Aorta (tissue), 4 donors: ENCODE measurements around the gene MAD2L2. TPM values are rescaled to one million over a fixed set of nuclear protein-coding genes. Genes with fewer than 3 reads are reported as not detected.

ENCODE experiments used
- polyA plus RNA-seq, 2 donors: library from polyadenylated mRNA; stranded (reverse); fragments of 200-250 nt; gene quantifications; one replicate each; pipeline ENCODE4 v1.2.3, GENCODE V29; 2013
- total RNA-seq, 2 donors: library from RNA; stranded (reverse); fragmentation: NEBNext Ultra II Directional; extraction: Animal tissue kit (Norgen Biotek cat#: 25700); gene quantifications; one replicate each; pipeline ENCODE4 v1.2.1, GENCODE V29; 2021
- donor health status: healthy with polysubstance abuse.
- donor health status: Bipolar disorder and iron deficiency.
- donor health status: DM: no; HTN: no; CAD: no.
- donor health status: DM: yes; HTN: yes; CAD: no.

The MAD2L2 gene
- total and polyA plus RNA-seq, 4 donors: 23.4 to 41.8 (median 24.6) TPM

Other genes with a start within 250 kb of the MAD2L2 start
- under 1 TPM; 0.10 to 0.12 TPM for gene DISP3, start 202.0 kb downstream of the MAD2L2 start, total RNA-seq
- gene DISP3, start 202.0 kb downstream of the MAD2L2 start, polyA plus RNA-seq: not detected
- gene FBXO2, start 26.7 kb downstream of the MAD2L2 start, total RNA-seq: 1 to 10 TPM; 1.7 to 9.8 TPM
- 1 to 10 TPM in 1 of 2 donors, under 1 TPM in 1; 0.87 to 7.3 TPM for gene FBXO2, start 26.7 kb downstream of the MAD2L2 start, polyA plus RNA-seq
- gene FBXO44, start 26.3 kb downstream of the MAD2L2 start, total RNA-seq: 10 to 100 TPM; 10.4 to 29.0 TPM
- 10 to 100 TPM; 13.1 to 40.6 TPM for gene FBXO44, start 26.3 kb downstream of the MAD2L2 start, polyA plus RNA-seq
- 1 to 10 TPM; 4.1 to 7.5 TPM for gene FBXO6, start 16.9 kb downstream of the MAD2L2 start, total RNA-seq
- gene FBXO6, start 16.9 kb downstream of the MAD2L2 start, polyA plus RNA-seq: 10 to 100 TPM; 11.4 to 12.1 TPM
- gene DRAXIN, start 10.6 kb upstream of the MAD2L2 start, total RNA-seq: under 1 TPM in 1 of 2 donors, not detected in 1; 0.21 TPM
- gene DRAXIN, start 10.6 kb upstream of the MAD2L2 start, polyA plus RNA-seq: under 1 TPM in 1 of 2 donors, not detected in 1; 0.03 TPM
- 10 to 100 TPM; 33.4 to 40.3 TPM for gene AGTRAP, start 55.0 kb upstream of the MAD2L2 start, total RNA-seq
- 10 to 100 TPM; 22.2 to 61.2 TPM for gene AGTRAP, start 55.0 kb upstream of the MAD2L2 start, polyA plus RNA-seq
- gene C1orf167, start 81.0 kb upstream of the MAD2L2 start, total RNA-seq: 1 to 10 TPM; 1.3 to 3.6 TPM
- 1 to 10 TPM in 1 of 2 donors, under 1 TPM in 1; 0.75 to 2.3 TPM for gene C1orf167, start 81.0 kb upstream of the MAD2L2 start, polyA plus RNA-seq
- 10 to 100 TPM; 32.1 to 53.0 TPM for gene MTHFR, start 124.8 kb upstream of the MAD2L2 start, total RNA-seq
- 10 to 100 TPM in 1 of 2 donors, 1 to 10 TPM in 1; 4.6 to 22.0 TPM for gene MTHFR, start 124.8 kb upstream of the MAD2L2 start, polyA plus RNA-seq
- 10 to 100 TPM; 25.8 to 37.5 TPM for gene CLCN6, start 125.0 kb upstream of the MAD2L2 start, total RNA-seq
- 10 to 100 TPM in 1 of 2 donors, 1 to 10 TPM in 1; 3.9 to 15.5 TPM for gene CLCN6, start 125.0 kb upstream of the MAD2L2 start, polyA plus RNA-seq
- under 1 TPM in 1 of 2 donors, not detected in 1; 0.48 TPM for gene NPPA, start 166.6 kb upstream of the MAD2L2 start, total RNA-seq
- 1 to 10 TPM in 1 of 2 donors, under 1 TPM in 1; 0.23 to 5.5 TPM for gene NPPA, start 166.6 kb upstream of the MAD2L2 start, polyA plus RNA-seq
- not detected for gene NPPB, start 177.8 kb upstream of the MAD2L2 start, total RNA-seq
- gene NPPB, start 177.8 kb upstream of the MAD2L2 start, polyA plus RNA-seq: 10 to 100 TPM in 1 of 2 donors, under 1 TPM in 1; 0.87 to 25.7 TPM
- gene KIAA2013, start 245.3 kb upstream of the MAD2L2 start, total RNA-seq: 10 to 100 TPM; 31.7 to 37.1 TPM
- 10 to 100 TPM; 19.7 to 34.6 TPM for gene KIAA2013, start 245.3 kb upstream of the MAD2L2 start, polyA plus RNA-seq